ENCODE results near the gene TRIO.

TRIO gene

GRCh38 chr5:14374100-14374499, 231.0 kb downstream of the TRIO start:
- Histone ChIP-seq H3K9ac (ENCODE audit: low read length) (no peak overlapping the region), H3K9me2 (replicated peaks; ENCODE audit: insufficient read depth, low read length) (no peaks in the 10 kb centered on the region), H3K79me2 (ENCODE audit: insufficient read depth, low read length) (no peaks in the 10 kb centered on the region), H3F3A (ENCODE audit: insufficient read depth) (no peaks in the 10 kb centered on the region), H3K27me3 (ENCODE audit: low read length) (no peaks in the 10 kb centered on the region), H2AFZ (ENCODE audit: low read depth, low read length, severe bottlenecking) (no peak overlapping the region), H3K4me2 (ENCODE audit: low read depth, low read length, poor library complexity, severe bottlenecking) (no peak overlapping the region), H3K4me3 (ENCODE audit: insufficient read depth, low read length, poor library complexity, severe bottlenecking) (no peak overlapping the region), H4K20me1 (ENCODE audit: low read depth, low read length) (no peaks in the 10 kb centered on the region), H3K27ac (ENCODE audit: low read depth, low read length) (no peak overlapping the region), H3K9me3 (ENCODE audit: insufficient read depth, low read length) (no peaks in the 10 kb centered on the region), H3K36me3 (ENCODE audit: low read length) (0 out of 2 replicates have a peak, but pooled peaks cover 2% of the 10 kb centered on the region)
- TF ChIP-seq EZH2phosphoT487 (conservative IDR thresholded peaks at IDR 0.05; ENCODE audit: low read length) = no peak
- TF ChIP-seq, protein P1, sequence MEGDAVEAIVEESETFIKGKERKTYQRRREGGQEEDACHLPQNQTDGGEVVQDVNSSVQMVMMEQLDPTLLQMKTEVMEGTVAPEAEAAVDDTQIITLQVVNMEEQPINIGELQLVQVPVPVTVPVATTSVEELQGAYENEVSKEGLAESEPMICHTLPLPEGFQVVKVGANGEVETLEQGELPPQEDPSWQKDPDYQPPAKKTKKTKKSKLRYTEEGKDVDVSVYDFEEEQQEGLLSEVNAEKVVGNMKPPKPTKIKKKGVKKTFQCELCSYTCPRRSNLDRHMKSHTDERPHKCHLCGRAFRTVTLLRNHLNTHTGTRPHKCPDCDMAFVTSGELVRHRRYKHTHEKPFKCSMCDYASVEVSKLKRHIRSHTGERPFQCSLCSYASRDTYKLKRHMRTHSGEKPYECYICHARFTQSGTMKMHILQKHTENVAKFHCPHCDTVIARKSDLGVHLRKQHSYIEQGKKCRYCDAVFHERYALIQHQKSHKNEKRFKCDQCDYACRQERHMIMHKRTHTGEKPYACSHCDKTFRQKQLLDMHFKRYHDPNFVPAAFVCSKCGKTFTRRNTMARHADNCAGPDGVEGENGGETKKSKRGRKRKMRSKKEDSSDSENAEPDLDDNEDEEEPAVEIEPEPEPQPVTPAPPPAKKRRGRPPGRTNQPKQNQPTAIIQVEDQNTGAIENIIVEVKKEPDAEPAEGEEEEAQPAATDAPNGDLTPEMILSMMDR (IDR thresholded peaks at IDR 0.05; ENCODE audit: insufficient read depth, low read length, poor library complexity, severe bottlenecking) = no peak

DNA sequence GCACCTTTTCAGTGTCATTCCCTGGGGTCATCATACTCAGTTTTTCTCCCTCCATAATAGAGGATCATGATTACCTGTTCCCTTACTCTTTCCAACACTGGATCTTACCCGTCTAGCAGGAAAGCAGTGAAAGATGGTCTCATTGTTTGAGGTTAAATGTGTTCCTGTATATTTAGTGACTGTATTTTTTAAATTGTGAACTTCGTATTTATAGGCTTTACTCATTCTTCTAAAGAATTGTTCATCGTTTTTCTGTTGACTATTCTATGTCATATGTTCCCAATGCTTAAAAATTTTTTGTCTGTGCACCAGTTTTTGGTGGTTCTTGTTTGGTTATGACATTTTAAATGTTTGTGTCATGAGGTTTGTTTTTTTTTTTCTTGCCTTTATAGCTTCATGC, 233.6 kb downstream of the TRIO start:
- H3K4me3 ChIP-seq (ENCODE audit: insufficient read depth, low read length, poor library complexity, severe bottlenecking) = no peak overlapping the region
- no peaks in the 10 kb centered on the region for H3K27me3 ChIP-seq (ENCODE audit: low read length)
- H3K36me3 ChIP-seq (ENCODE audit: low read length) = 0 out of 2 replicates have a peak, but pooled peaks cover 2% of the 10 kb centered on the region
- no peaks in the 10 kb centered on the region for H3F3A ChIP-seq (ENCODE audit: insufficient read depth)
- TF ChIP-seq EZH2phosphoT487 (conservative IDR thresholded peaks at IDR 0.05; ENCODE audit: low read length) = no peak
- TF ChIP-seq, protein P1 (IDR thresholded peaks at IDR 0.05; ENCODE audit: insufficient read depth, low read length, poor library complexity, severe bottlenecking) = no peak
- no peak overlapping the region for H2AFZ ChIP-seq (ENCODE audit: low read depth, low read length, severe bottlenecking)
- H3K9ac ChIP-seq (ENCODE audit: low read length) = no peak overlapping the region
- H3K27ac ChIP-seq (ENCODE audit: low read depth, low read length) = no peak overlapping the region
- H3K9me2 ChIP-seq (replicated peaks; ENCODE audit: insufficient read depth, low read length) = no peaks in the 10 kb centered on the region
- no peak overlapping the region for H3K4me2 ChIP-seq (ENCODE audit: low read depth, low read length, poor library complexity, severe bottlenecking)
- H3K79me2 ChIP-seq (ENCODE audit: insufficient read depth, low read length) = no peaks in the 10 kb centered on the region
- H3K9me3 ChIP-seq (ENCODE audit: insufficient read depth, low read length) = no peaks in the 10 kb centered on the region
- H4K20me1 ChIP-seq (ENCODE audit: low read depth, low read length) = no peaks in the 10 kb centered on the region

GRCh38 chr5:14379739-14380497, 236.8 kb downstream of the TRIO start:
- no peak for TF ChIP-seq EZH2phosphoT487 (conservative IDR thresholded peaks at IDR 0.05; ENCODE audit: low read length)
- TF ChIP-seq, protein P1 (IDR thresholded peaks at IDR 0.05; ENCODE audit: insufficient read depth, low read length, poor library complexity, severe bottlenecking) = no peak
- Histone ChIP-seq H3F3A (ENCODE audit: insufficient read depth) (no peaks in the 10 kb centered on the region), H3K79me2 (ENCODE audit: insufficient read depth, low read length) (no peaks in the 10 kb centered on the region), H3K27ac (ENCODE audit: low read depth, low read length) (no peak overlapping the region), H3K36me3 (ENCODE audit: low read length) (0 out of 2 replicates have a peak, but pooled peaks cover 2% of the 10 kb centered on the region), H3K27me3 (ENCODE audit: low read length) (no peaks in the 10 kb centered on the region), H3K9me3 (ENCODE audit: insufficient read depth, low read length) (no peaks in the 10 kb centered on the region), H3K9me2 (replicated peaks; ENCODE audit: insufficient read depth, low read length) (no peaks in the 10 kb centered on the region), H4K20me1 (ENCODE audit: low read depth, low read length) (no peaks in the 10 kb centered on the region), H3K4me2 (ENCODE audit: low read depth, low read length, poor library complexity, severe bottlenecking) (no peak overlapping the region), H3K4me3 (ENCODE audit: insufficient read depth, low read length, poor library complexity, severe bottlenecking) (no peak overlapping the region), H2AFZ (ENCODE audit: low read depth, low read length, severe bottlenecking) (no peak overlapping the region), H3K9ac (ENCODE audit: low read length) (no peak overlapping the region)
